ENCODE results near the gene POMGNT2. TPM values are rescaled to one million over a fixed set of nuclear protein-coding genes. Genes with fewer than 3 reads are reported as not detected.

POMGNT2 gene
- total RNA-seq, 1 experiment from 2014 or later: 10.1 TPM

GRCh38 chr3:43081796-43082195 lies 24.1 kb downstream of the POMGNT2 start:
- H3K36me3 ChIP-seq (ENCODE audit: control insufficient read depth, insufficient read depth, low read length): no peaks in the 10 kb centered on the region
- DNase-seq (ENCODE audit: low read depth, low spot score) (no peak), ATAC-seq (no peak)
- in situ Hi-C loops (cut with HindIII; ENCODE audit: low pct_unique_long_range_greater_than_20kb, low sequenced_read_pairs) (no loop called here), intact Hi-C loops (cut with micrococcal nuclease; ENCODE audit: unreplicated experiment) (no loop called here)
- H3K27ac ChIP-seq (ENCODE audit: low read length): no peak overlapping the region
- TF ChIP-seq SIN3A (IDR thresholded peaks at IDR 0.05; ENCODE audit: borderline replicate concordance, insufficient read depth, low read depth, low read length) (no peak), REST (IDR thresholded peaks at IDR 0.05; ENCODE audit: insufficient read depth in 1 of 2, low read depth in 2 of 2, low read length in 1 of 2) (no peak), TCF7L2 (IDR thresholded peaks at IDR 0.05; ENCODE audit: low read depth, low read length) (no peak), POLR2AphosphoS5 (IDR thresholded peaks at IDR 0.05; ENCODE audit: low read depth, low read length) (no peak)
- TF ChIP-seq, protein P1, sequence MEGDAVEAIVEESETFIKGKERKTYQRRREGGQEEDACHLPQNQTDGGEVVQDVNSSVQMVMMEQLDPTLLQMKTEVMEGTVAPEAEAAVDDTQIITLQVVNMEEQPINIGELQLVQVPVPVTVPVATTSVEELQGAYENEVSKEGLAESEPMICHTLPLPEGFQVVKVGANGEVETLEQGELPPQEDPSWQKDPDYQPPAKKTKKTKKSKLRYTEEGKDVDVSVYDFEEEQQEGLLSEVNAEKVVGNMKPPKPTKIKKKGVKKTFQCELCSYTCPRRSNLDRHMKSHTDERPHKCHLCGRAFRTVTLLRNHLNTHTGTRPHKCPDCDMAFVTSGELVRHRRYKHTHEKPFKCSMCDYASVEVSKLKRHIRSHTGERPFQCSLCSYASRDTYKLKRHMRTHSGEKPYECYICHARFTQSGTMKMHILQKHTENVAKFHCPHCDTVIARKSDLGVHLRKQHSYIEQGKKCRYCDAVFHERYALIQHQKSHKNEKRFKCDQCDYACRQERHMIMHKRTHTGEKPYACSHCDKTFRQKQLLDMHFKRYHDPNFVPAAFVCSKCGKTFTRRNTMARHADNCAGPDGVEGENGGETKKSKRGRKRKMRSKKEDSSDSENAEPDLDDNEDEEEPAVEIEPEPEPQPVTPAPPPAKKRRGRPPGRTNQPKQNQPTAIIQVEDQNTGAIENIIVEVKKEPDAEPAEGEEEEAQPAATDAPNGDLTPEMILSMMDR (IDR thresholded peaks at IDR 0.05): no peak
- no peaks in the 10 kb centered on the region for H3K9me3 ChIP-seq (ENCODE audit: control insufficient read depth, insufficient read depth, low read depth, low read length)
- no peak overlapping the region for H3K4me3 ChIP-seq (ENCODE audit: low read depth in 2 of 2, low read length in 2 of 2)
- H3K27me3 ChIP-seq (ENCODE audit: control insufficient read depth, insufficient read depth, low read length): no peaks in the 10 kb centered on the region
- H3K4me1 ChIP-seq (ENCODE audit: control insufficient read depth, insufficient read depth, low read length): no peaks in the 10 kb centered on the region
- ChIA-PET CTCF (no interaction called here), POLR2A (no interaction called here)
- BruUV-seq (replicated peaks): no TSS peak

DNA sequence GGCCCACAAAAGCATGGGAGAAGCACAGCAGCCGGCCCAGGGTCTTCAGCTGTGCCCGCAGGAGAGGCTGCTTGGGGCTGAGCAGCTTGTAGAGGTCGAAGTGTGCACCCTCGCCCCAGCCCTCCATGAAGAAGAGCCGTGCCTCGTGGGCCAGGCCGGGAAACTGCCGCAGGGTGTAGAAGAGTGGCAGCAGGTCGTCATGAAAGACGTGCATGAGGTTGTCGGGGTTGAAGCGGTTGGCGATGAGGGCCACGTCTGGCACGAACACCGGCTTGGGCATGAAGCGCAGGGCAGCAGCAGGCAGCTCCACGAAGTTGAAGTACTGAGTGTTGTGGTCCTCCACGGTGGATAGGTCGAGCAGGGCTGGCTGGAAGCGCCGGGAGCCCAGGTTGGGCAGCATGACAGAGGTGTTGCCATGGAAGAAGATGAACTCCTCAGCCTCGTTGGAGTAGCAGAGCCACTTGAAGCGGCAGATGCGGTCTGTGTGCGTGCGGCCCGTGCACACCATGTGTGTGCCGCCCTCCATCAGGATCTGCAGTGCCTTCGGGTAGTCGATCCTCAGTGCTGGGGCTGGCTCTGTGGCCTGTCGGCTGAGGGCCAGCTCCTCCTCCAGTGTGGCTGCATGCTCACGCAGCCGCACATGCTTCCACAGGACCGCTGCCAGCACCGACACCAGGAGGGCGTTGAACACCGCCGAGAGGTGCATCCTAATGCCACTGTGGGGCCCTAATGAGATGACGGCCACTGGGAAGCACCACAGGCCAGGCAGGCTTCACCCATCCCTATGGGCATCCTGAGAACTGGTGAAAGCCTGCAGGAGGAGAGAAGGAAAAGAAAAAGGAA lies 24.9 kb downstream of the POMGNT2 start:
- Histone ChIP-seq H3K27ac (ENCODE audit: low read length) (no peak overlapping the region), H3K27me3 (ENCODE audit: control insufficient read depth, insufficient read depth, low read length) (no peaks in the 10 kb centered on the region), H3K36me3 (ENCODE audit: control insufficient read depth, insufficient read depth, low read length) (no peaks in the 10 kb centered on the region), H3K4me1 (ENCODE audit: control insufficient read depth, insufficient read depth, low read length) (no peaks in the 10 kb centered on the region), H3K4me3 (ENCODE audit: low read depth in 2 of 2, low read length in 2 of 2) (no peak overlapping the region), H3K9me3 (ENCODE audit: control insufficient read depth, insufficient read depth, low read depth, low read length) (no peaks in the 10 kb centered on the region)
- in situ Hi-C loops (cut with HindIII; ENCODE audit: low pct_unique_long_range_greater_than_20kb, low sequenced_read_pairs): no loop called here
- intact Hi-C loops (cut with micrococcal nuclease; ENCODE audit: unreplicated experiment): no loop called here
- ChIA-PET POLR2A (no interaction called here), CTCF (no interaction called here)
- BruUV-seq (replicated peaks): no TSS peak
- no peak for TF ChIP-seq SIN3A (IDR thresholded peaks at IDR 0.05; ENCODE audit: borderline replicate concordance, insufficient read depth, low read depth, low read length)
- no peak for TF ChIP-seq POLR2AphosphoS5 (IDR thresholded peaks at IDR 0.05; ENCODE audit: low read depth, low read length)
- TF ChIP-seq, protein P1 (IDR thresholded peaks at IDR 0.05): no peak
- TF ChIP-seq REST (IDR thresholded peaks at IDR 0.05; ENCODE audit: insufficient read depth in 1 of 2, low read depth in 2 of 2, low read length in 1 of 2): no peak
- TF ChIP-seq TCF7L2 (IDR thresholded peaks at IDR 0.05; ENCODE audit: low read depth, low read length): no peak
- DNase-seq (ENCODE audit: low read depth, low spot score): no peak
- no peak for ATAC-seq

Data from Panc1 (cell line).